Muscle of arm (tissue), 12 donors: ENCODE measurements around the gene EXOC2. TPM values are rescaled to one million over a fixed set of nuclear protein-coding genes. Genes with fewer than 3 reads are reported as not detected.

Experiments
- DNase-seq: peaks from one replicate; pipeline ENCODE4 v3.0.0-alpha.2; 2013
- polyA plus RNA-seq, 12 donors: library from polyadenylated mRNA; unstranded; fragments of 120-200 nt; gene quantifications; one replicate each; pipeline ENCODE4 v1.2.1, GENCODE V29; 2013; ENCODE audit not compliant: insufficient read length in 12 of 12

EXOC2 gene
- polyA plus RNA-seq, 12 donors = 15.2 to 30.0 (median 26.5) TPM; not detected in 1

- DNase-seq = no peak
Measured at GRCh38 chr6:470901-471448, 222.0 kb downstream of the EXOC2 start.

GRCh38 chr6:470051-470900 lies 222.7 kb downstream of the EXOC2 start:
- no peak for DNase-seq

- no peak for DNase-seq
Measured at GRCh38 chr6:467671-468082, 225.3 kb downstream of the EXOC2 start.

- DNase-seq = no peak
Measured at GRCh38 chr6:467111-467510, 225.8 kb downstream of the EXOC2 start.

GRCh38 chr6:466564-466963 lies 226.4 kb downstream of the EXOC2 start:
- no peak for DNase-seq

GRCh38 chr6:465531-466348 lies 227.2 kb downstream of the EXOC2 start:
- no peak for DNase-seq

GRCh38 chr6:456887-457286 lies 236.1 kb downstream of the EXOC2 start:
- DNase-seq = no peak

- DNase-seq = no peak
Measured at GRCh38 chr6:456358-456867, 236.5 kb downstream of the EXOC2 start.

- DNase-seq = no peak
Measured at GRCh38 chr6:455835-456234, 237.1 kb downstream of the EXOC2 start.

- DNase-seq = no peak
Measured at GRCh38 chr6:455006-455585, 237.8 kb downstream of the EXOC2 start.

GRCh38 chr6:454148-454991 lies 238.6 kb downstream of the EXOC2 start:
- no peak for DNase-seq

GRCh38 chr6:453152-453551 lies 239.8 kb downstream of the EXOC2 start:
- DNase-seq = peak; percentile 52

- no peak for DNase-seq
Measured at GRCh38 chr6:452301-453067, 240.5 kb downstream of the EXOC2 start.

GRCh38 chr6:451847-452246 lies 241.1 kb downstream of the EXOC2 start:
- DNase-seq = no peak

- no peak for DNase-seq
Measured at GRCh38 chr6:451336-451735, 241.6 kb downstream of the EXOC2 start.

- DNase-seq = no peak
Measured at GRCh38 chr6:449486-450419, 243.2 kb downstream of the EXOC2 start.

GRCh38 chr6:449057-449430 lies 243.9 kb downstream of the EXOC2 start:
- no peak for DNase-seq

- no peak for DNase-seq
Measured at GRCh38 chr6:448296-449056, 244.5 kb downstream of the EXOC2 start.
